ENCODE data around the gene NPW. TPM values are rescaled to one million over a fixed set of nuclear protein-coding genes. Genes with fewer than 3 reads are reported as not detected.
A peak's percentile ranks its signal among the peaks of the same experiment; 100 is the strongest.

Gene NPW
- total and polyA plus RNA-seq, 8 donors: 0.55 to 12.4 (median 2.0) TPM; not detected in 4

DNA sequence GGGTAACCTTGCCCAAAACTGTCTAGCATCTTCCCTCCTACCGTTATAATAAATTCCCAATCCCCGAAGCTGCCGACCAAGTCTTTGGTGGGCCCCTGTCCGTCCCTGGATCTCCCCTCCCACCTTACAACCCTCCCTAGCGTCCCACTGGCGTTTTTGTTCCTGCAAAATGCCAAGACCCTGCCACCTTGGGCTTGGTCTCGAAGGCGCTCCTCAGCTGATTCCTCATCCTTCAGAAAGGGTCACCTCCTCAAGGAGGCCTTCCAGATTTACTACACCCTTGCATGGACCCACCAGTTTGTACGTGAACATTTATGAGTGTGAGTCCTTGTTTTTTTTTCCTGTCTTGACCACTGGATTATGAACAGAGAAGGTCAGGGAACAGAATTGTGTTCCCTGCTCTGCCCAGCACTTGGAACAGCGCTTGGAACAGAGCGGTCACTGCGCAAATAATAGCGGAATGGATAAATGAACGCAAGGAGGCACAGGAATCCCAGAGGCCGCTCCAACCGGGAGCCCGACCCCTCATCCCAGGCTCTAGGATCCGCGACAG is 36.5 kb upstream of the NPW start:
- WGBS, 5 donors: 24 to 32% (median 31%) methylated on average over 19 of the region's 19 CpGs
- no peak for DNase-seq
- Histone ChIP-seq H3K9me3 (no peaks in the 10 kb centered on the region), H3K27ac (peak overlapping the region; percentile 64 to 84 (median 76)), H3K36me3 (peaks cover 17 to 32% (median 30%) of the 10 kb centered on the region in 4 donors), H3K4me3 (peak overlapping the region; percentile 77 to 83 (median 78)), H3K4me1 (peaks cover 32 to 75% (median 65%) of the 10 kb centered on the region in 4 donors), H3K27me3 (peaks cover 4 to 56% (median 36%) of the 10 kb centered on the region in 3 donors)
- intact Hi-C loops (cut with DNase I; ENCODE audit: low total_unique reads): no loop called here
- TF ChIP-seq POLR2AphosphoS5 (IDR thresholded peaks at IDR 0.05) (no peak), POLR2A (IDR thresholded peaks at IDR 0.05) (no peak), EP300 (IDR thresholded peaks at IDR 0.05) (no peak)
- TF ChIP-seq, protein P1, sequence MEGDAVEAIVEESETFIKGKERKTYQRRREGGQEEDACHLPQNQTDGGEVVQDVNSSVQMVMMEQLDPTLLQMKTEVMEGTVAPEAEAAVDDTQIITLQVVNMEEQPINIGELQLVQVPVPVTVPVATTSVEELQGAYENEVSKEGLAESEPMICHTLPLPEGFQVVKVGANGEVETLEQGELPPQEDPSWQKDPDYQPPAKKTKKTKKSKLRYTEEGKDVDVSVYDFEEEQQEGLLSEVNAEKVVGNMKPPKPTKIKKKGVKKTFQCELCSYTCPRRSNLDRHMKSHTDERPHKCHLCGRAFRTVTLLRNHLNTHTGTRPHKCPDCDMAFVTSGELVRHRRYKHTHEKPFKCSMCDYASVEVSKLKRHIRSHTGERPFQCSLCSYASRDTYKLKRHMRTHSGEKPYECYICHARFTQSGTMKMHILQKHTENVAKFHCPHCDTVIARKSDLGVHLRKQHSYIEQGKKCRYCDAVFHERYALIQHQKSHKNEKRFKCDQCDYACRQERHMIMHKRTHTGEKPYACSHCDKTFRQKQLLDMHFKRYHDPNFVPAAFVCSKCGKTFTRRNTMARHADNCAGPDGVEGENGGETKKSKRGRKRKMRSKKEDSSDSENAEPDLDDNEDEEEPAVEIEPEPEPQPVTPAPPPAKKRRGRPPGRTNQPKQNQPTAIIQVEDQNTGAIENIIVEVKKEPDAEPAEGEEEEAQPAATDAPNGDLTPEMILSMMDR (IDR thresholded peaks at IDR 0.05): no peak

DNA sequence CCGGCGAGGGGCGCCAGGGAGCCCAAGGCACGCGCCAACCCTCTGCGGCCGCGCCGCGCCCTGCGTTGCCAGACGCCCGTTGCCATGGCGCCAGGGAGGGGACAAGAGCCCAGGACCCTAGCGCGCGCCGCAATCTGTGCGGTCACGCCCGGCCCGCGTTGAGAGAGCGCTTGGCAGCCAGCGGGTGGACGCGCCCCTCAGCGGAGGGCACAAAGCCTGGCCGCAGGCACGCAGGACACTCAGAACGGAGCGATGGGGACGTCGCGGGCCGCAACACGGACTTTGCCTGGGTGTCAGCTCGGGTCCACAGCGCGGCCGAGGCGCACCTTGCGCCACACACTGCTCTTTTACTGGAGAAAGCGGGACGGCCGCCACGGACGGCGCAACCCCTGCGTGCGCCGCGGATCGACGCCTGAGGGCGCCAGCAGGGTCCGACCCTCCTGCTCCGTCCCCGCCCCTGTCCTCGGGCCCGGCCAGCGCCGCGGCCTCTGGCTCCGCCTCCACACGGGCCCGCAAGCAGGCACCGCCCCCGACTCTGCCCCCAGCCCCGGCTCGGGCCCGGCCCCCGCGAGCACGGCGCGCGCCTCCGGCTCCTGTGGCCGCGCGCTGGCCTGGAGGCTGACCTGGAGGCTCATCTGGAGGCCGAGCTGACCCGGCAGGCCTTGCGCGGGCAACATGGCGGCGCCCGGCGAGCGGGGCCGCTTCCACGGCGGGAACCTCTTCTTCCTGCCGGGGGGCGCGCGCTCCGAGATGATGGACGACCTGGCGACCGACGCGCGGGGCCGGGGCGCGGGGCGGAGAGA is 35.8 kb upstream of the NPW start, which contains the start of gene GFER:
GFER (plus strand) TSS at position 650 of the 803 bp plus-strand sequence; CDS start at position 676, 26 bp downstream.
- Histone ChIP-seq H3K9me3 (no peaks in the 10 kb centered on the region), H3K27ac (peak within 1 kb of the TSS; percentile 64 to 84 (median 76)), H3K27me3 (peaks cover 4 to 56% (median 36%) of the 10 kb centered on the region in 3 donors), H3K36me3 (peaks cover 14 to 25% (median 23%) of the 10 kb centered on the region in 4 donors), H3K4me3 (peak within 1 kb of the TSS; percentile 77 to 83 (median 78)), H3K4me1 (peaks cover 29 to 69% (median 64%) of the 10 kb centered on the region in 4 donors)
- 0 to 1% (median 1%) methylated on average over 26 to 109 of the region's 109 CpGs for WGBS, 5 donors
- DNase-seq: peak; percentile 91 to 97
- intact Hi-C loops (cut with DNase I; ENCODE audit: low total_unique reads): no loop called here
- TF ChIP-seq, protein P1 (IDR thresholded peaks at IDR 0.05): peak in 2 of 7 experiments; percentile 26 to 31
- TF ChIP-seq POLR2AphosphoS5 (IDR thresholded peaks at IDR 0.05) (peak in 2 of 3 donors; percentile 55 to 75), EP300 (IDR thresholded peaks at IDR 0.05) (no peak)

DNA sequence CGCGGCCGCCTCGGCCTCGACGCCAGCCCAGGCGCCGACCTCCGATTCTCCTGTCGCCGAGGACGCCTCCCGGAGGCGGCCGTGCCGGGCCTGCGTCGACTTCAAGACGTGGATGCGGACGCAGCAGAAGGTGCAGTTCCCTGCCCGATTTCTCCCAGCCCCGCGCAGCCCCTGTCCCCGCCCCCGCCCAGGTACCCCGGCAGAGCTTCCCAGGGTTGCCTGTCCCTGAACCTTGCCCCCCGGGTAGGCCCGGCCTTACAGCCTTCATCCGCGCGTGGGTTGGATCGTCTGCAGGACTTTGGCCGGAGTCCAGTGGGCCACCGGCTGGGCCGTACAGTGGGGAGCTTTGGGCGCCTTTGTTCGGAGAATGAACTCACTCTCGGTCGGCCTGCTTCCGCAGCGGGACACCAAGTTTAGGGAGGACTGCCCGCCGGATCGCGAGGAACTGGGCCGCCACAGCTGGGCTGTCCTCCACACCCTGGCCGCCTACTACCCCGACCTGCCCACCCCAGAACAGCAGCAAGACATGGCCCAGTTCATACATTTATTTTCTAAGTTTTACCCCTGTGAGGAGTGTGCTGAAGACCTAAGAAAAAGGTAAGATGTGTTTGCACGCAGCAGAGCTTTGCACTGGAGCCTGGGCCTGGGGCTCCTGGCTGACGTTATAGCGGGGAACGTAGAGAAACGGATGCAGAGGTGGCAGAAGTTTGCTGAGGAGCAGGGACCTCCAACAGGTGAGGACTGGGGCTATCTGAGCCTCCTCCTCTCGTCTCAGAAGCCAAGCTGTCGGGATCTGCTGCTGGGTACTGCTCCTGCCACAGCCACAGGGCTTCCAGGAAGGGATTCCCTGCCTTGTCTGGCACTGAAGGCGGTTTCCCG is 35.0 kb upstream of the NPW start:
- peaks cover 14 to 23% (median 21%) of the 10 kb centered on the region in 4 donors for H3K36me3 ChIP-seq
- peak overlapping the region; percentile 64 to 84 (median 76) for H3K27ac ChIP-seq
- DNase-seq: no peak
- H3K4me3 ChIP-seq: peak overlapping the region; percentile 77 to 83 (median 78)
- peaks cover 30 to 68% (median 65%) of the 10 kb centered on the region in 4 donors for H3K4me1 ChIP-seq
- intact Hi-C loops (cut with DNase I; ENCODE audit: low total_unique reads): no loop called here
- no peak for TF ChIP-seq EP300 (IDR thresholded peaks at IDR 0.05)
- TF ChIP-seq, protein P1 (IDR thresholded peaks at IDR 0.05): no peak
- no peak for TF ChIP-seq POLR2AphosphoS5 (IDR thresholded peaks at IDR 0.05)
- TF ChIP-seq POLR2A (IDR thresholded peaks at IDR 0.05): no peak
- H3K9me3 ChIP-seq: no peaks in the 10 kb centered on the region
- H3K27me3 ChIP-seq: peaks cover 4 to 56% (median 36%) of the 10 kb centered on the region in 3 donors
- 8 to 30% (median 12%) methylated on average over 17 to 58 of the region's 58 CpGs for WGBS, 5 donors

Data from stomach (tissue), 9 donors.